ENCODE measurements around the gene GALNT8.

Gene GALNT8

DNA sequence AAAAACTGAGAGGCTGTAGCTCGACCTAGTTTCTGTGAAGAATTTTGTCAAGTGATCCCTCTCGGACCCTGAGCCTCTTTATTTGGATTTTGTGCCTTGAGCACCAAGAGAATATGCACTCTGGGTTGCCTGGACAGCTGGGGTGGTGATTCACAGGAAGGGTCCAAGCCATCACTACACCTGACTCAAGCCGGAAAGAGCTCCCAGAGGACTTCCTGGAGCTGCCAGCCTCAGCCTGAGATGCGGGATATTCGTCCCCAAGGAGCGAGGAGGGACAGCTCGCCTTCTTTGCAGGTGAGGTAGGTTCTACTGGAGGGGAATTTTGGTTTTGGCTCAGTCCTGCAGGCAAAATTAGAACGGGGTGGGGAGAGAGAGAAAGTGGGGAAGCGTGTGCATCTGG, 94.3 kb downstream of the GALNT8 start:
- no peak for TF ChIP-seq EZH2phosphoT487 (IDR thresholded peaks at IDR 0.05; ENCODE audit: low read depth)
- TF ChIP-seq, protein P1, sequence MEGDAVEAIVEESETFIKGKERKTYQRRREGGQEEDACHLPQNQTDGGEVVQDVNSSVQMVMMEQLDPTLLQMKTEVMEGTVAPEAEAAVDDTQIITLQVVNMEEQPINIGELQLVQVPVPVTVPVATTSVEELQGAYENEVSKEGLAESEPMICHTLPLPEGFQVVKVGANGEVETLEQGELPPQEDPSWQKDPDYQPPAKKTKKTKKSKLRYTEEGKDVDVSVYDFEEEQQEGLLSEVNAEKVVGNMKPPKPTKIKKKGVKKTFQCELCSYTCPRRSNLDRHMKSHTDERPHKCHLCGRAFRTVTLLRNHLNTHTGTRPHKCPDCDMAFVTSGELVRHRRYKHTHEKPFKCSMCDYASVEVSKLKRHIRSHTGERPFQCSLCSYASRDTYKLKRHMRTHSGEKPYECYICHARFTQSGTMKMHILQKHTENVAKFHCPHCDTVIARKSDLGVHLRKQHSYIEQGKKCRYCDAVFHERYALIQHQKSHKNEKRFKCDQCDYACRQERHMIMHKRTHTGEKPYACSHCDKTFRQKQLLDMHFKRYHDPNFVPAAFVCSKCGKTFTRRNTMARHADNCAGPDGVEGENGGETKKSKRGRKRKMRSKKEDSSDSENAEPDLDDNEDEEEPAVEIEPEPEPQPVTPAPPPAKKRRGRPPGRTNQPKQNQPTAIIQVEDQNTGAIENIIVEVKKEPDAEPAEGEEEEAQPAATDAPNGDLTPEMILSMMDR (IDR thresholded peaks at IDR 0.05; ENCODE audit: low read depth, low read length), result no peak
- Histone ChIP-seq H4K20me1 (ENCODE audit: insufficient read depth, low read length) (no peaks in the 10 kb centered on the region), H3K79me2 (ENCODE audit: low read length) (no peaks in the 10 kb centered on the region), H3K36me3 (replicated peaks; ENCODE audit: low read depth, low read length) (no peaks in the 10 kb centered on the region), H3K9ac (ENCODE audit: low read length) (no peak overlapping the region), H2AFZ (ENCODE audit: low read depth, low read length) (no peak overlapping the region), H3K27ac (ENCODE audit: low read length) (no peak overlapping the region), H3K4me1 (ENCODE audit: low read length) (peaks cover 5% of the 10 kb centered on the region), H3K9me3 (ENCODE audit: insufficient read depth, low read length) (no peaks in the 10 kb centered on the region), H3K27me3 (ENCODE audit: low read depth, low read length) (peaks cover 10% of the 10 kb centered on the region), H3K4me2 (ENCODE audit: low read length) (no peak overlapping the region), H3K4me3 (ENCODE audit: low read length) (no peak overlapping the region)

DNA sequence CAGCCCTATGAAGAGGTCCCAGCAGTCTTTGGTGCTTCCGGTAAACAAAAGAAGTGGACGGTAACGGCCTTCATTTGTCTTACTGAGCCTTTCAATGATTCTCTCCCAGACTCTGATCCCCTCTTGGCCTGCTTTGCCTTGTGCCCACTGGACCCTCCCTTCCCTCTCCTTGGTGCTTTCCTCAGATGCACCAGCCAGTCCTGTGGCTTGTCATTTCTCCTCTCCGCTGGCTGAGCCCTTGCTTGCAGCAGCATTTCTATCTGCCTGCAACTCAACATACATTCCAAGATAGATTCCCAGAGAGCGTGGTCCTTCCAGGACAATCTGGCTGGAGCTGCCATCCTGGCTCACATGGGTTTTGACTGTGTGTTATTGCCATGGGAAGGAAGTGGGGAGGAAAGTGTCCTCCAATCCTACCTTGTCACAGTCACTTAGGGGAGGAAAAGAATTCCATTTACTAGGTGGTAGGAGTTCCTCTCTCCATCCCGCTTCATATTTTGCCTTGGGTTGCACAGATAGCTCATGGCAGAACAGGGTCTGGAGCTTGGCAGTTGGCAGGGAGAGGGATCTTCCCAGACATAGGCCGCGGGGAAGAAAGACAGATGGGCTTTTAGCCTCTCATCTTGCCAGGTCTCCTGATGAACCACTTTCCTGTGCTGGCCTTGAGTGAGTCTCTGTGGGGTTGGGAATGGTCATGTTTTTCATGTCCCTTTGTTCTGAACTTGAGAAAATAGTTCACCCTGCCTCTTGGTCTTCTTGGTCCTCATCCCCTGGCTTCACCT, 96.7 kb downstream of the GALNT8 start:
- Histone ChIP-seq H3K36me3 (replicated peaks; ENCODE audit: low read depth, low read length) (no peaks in the 10 kb centered on the region), H3K27ac (ENCODE audit: low read length) (no peak overlapping the region), H3K4me2 (ENCODE audit: low read length) (no peak overlapping the region), H3K27me3 (ENCODE audit: low read depth, low read length) (peaks cover 10% of the 10 kb centered on the region), H3K4me3 (ENCODE audit: low read length) (no peak overlapping the region), H3K79me2 (ENCODE audit: low read length) (no peaks in the 10 kb centered on the region), H3K9ac (ENCODE audit: low read length) (no peak overlapping the region), H3K4me1 (ENCODE audit: low read length) (peaks cover 20% of the 10 kb centered on the region), H3K9me3 (ENCODE audit: insufficient read depth, low read length) (no peaks in the 10 kb centered on the region), H4K20me1 (ENCODE audit: insufficient read depth, low read length) (no peaks in the 10 kb centered on the region), H2AFZ (ENCODE audit: low read depth, low read length) (no peak overlapping the region)
- TF ChIP-seq, protein P1 (IDR thresholded peaks at IDR 0.05; ENCODE audit: low read depth, low read length), result no peak
- no peak for TF ChIP-seq EZH2phosphoT487 (IDR thresholded peaks at IDR 0.05; ENCODE audit: low read depth)

DNA sequence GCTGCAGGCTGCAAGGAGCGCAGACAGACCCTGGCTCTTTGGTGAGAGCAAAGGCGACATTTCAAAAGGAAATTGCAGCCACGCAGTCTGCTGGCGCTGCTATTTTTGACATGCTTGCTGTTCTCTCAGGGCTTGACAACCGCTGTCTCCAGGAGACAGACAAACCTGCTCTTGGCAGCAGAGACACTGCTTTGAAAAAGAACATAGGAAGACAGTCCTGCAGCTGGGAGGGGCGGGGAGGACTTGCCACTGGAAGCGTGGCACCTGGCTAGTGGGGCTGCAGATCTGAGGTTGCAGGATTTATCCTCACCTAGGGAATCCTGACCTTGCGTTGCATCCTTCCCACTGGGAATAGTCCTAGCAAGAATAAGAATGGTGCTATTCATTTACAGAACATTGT, 97.7 kb downstream of the GALNT8 start:
- no peak overlapping the region for H3K9ac ChIP-seq (ENCODE audit: low read length)
- no peak overlapping the region for H2AFZ ChIP-seq (ENCODE audit: low read depth, low read length)
- H3K79me2 ChIP-seq (ENCODE audit: low read length), result no peaks in the 10 kb centered on the region
- no peak for TF ChIP-seq EZH2phosphoT487 (IDR thresholded peaks at IDR 0.05; ENCODE audit: low read depth)
- TF ChIP-seq, protein P1 (IDR thresholded peaks at IDR 0.05; ENCODE audit: low read depth, low read length), result no peak
- no peaks in the 10 kb centered on the region for H3K36me3 ChIP-seq (replicated peaks; ENCODE audit: low read depth, low read length)
- H3K4me3 ChIP-seq (ENCODE audit: low read length), result no peak overlapping the region
- no peak overlapping the region for H3K27ac ChIP-seq (ENCODE audit: low read length)
- H4K20me1 ChIP-seq (ENCODE audit: insufficient read depth, low read length), result no peaks in the 10 kb centered on the region
- no peak overlapping the region for H3K4me2 ChIP-seq (ENCODE audit: low read length)
- H3K4me1 ChIP-seq (ENCODE audit: low read length), result peaks cover 20% of the 10 kb centered on the region
- peaks cover 10% of the 10 kb centered on the region for H3K27me3 ChIP-seq (ENCODE audit: low read depth, low read length)
- H3K9me3 ChIP-seq (ENCODE audit: insufficient read depth, low read length), result no peaks in the 10 kb centered on the region

DNA sequence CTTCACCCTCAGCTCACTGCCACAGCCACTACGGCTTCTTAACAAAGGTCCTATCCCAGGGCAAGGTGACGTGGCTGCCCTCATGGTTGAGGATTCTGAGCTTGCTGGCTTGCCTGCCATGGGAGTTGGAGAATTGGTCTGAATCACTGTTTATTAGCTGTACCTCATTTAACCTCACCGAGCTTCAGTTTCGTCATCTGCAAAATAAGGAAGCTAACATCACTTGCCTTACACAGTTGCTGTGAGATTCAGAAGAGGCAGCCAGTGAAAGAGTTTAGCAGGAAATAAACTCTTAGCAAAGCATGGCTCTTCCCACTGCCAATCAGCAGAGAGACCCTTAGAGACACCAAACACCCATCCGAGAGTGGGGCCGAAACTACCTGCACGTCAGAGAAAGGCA, 99.5 kb downstream of the GALNT8 start:
- TF ChIP-seq, protein P1 (IDR thresholded peaks at IDR 0.05; ENCODE audit: low read depth, low read length), result no peak
- no peak for TF ChIP-seq EZH2phosphoT487 (IDR thresholded peaks at IDR 0.05; ENCODE audit: low read depth)
- Histone ChIP-seq H3K27ac (ENCODE audit: low read length) (peak overlapping the region; percentile 36), H3K9me3 (ENCODE audit: insufficient read depth, low read length) (no peaks in the 10 kb centered on the region), H3K4me1 (ENCODE audit: low read length) (peaks cover 20% of the 10 kb centered on the region), H3K4me3 (ENCODE audit: low read length) (peak overlapping the region; percentile 37; the same call in 1 of the 2 replicates), H3K4me2 (ENCODE audit: low read length) (peak overlapping the region; percentile 61), H3K27me3 (ENCODE audit: low read depth, low read length) (peaks cover 10% of the 10 kb centered on the region), H3K36me3 (replicated peaks; ENCODE audit: low read depth, low read length) (no peaks in the 10 kb centered on the region), H3K9ac (ENCODE audit: low read length) (peak overlapping the region; percentile 32; the same call in 1 of the 2 replicates), H2AFZ (ENCODE audit: low read depth, low read length) (peak overlapping the region; percentile 71), H4K20me1 (ENCODE audit: insufficient read depth, low read length) (no peaks in the 10 kb centered on the region), H3K79me2 (ENCODE audit: low read length) (no peaks in the 10 kb centered on the region)

All from OCI-LY3 (cell line).